Neural progenitor cell (in vitro differentiated cells): ENCODE data around the gene INHBC.

Experiments
- CTCF ChIP-seq: fragments of 200-600 bp; sonication (generic); IDR thresholded peaks from 2 replicates; pipeline ENCODE4 v1.5.1; 2017; ENCODE audit warnings: antibody characterized with exemption, mild to moderate bottlenecking
- EZH2 ChIP-seq: fragments of 200-600 bp; sonication (generic); IDR thresholded peaks from 2 replicates; pipeline ENCODE4 v1.6.1; 2017; ENCODE audit warnings: antibody characterized with exemption, mild to moderate bottlenecking, moderate library complexity

GRCh38 chr12:57385586-57385985, 49.0 kb upstream of the INHBC start:
- TF ChIP-seq CTCF (no peak), EZH2 (no peak)
